Activated B cell treated with CpG ODN at 0.5 μM for 24 hours (primary cell): ENCODE results near the gene LIPG. TPM values are rescaled to one million over a fixed set of nuclear protein-coding genes. Genes with fewer than 3 reads are reported as not detected.
"Not testable (repeated sequence)": the region's sequence is repeated elsewhere in the genome, so short reads cannot be mapped to it uniquely, and the experiment has no call there.

Experiments used
- ATAC-seq: fragments of 200-7000 bp; cut with Tn5 transposase; one replicate; pipeline ENCODE4 v1.10.0; 2021; ENCODE audit warnings: low read depth, mild to moderate bottlenecking, moderate library complexity
- CTCF ChIA-PET: fragments of 350-600 bp; sonication (Branson Sonifier 250); formaldehyde crosslinking; loops from one replicate; lab custom pipeline; 2021; ENCODE audit warnings: antibody characterized with exemption; lab: Charles Lee
- POLR2A ChIA-PET: fragments of 350-600 bp; sonication (Branson Sonifier 250); formaldehyde crosslinking; loops from one replicate; lab custom pipeline; 2021; ENCODE audit warnings: antibody characterized with exemption; lab: Charles Lee
- DNase-seq: peaks from one replicate; pipeline ENCODE4 v3.0.0; 2022
- H3K27ac Mint-ChIP-seq: one replicate; pipeline ENCODE4 v1.8.0; 2020; ENCODE audit warnings: mixed read lengths
- H3K27me3 Mint-ChIP-seq: one replicate; pipeline ENCODE4 v1.8.0; 2021; ENCODE audit warnings: mixed read lengths
- H3K36me3 Mint-ChIP-seq: one replicate; pipeline ENCODE4 v1.8.0; 2021; ENCODE audit warnings: low read depth, mixed read lengths
- H3K4me1 Mint-ChIP-seq: one replicate; pipeline ENCODE4 v1.8.0; 2021; ENCODE audit warnings: mixed read lengths
- H3K4me3 Mint-ChIP-seq: one replicate; pipeline ENCODE4 v1.8.0; 2020; ENCODE audit warnings: mild to moderate bottlenecking, mixed read lengths
- H3K9me3 Mint-ChIP-seq: one replicate; pipeline ENCODE4 v1.8.0; 2020; ENCODE audit warnings: mixed read lengths
- intact Hi-C: fragments of 100-400 bp; cut with micrococcal nuclease; formaldehyde crosslinking; loops from one replicate; pipeline ENCODE4 v1.15.1; 2024
- total RNA-seq: library from RNA; stranded (reverse); gene quantifications from 2 replicates; pipeline ENCODE4 v1.2.3, GENCODE V29; 2022
- TF ChIP-seq, protein P1 (sequence below): fragments of 200-600 bp; IDR thresholded peaks from one replicate; pipeline ENCODE4 v1.8.0; 2022; ENCODE audit warnings: antibody characterized with exemption, mild to moderate bottlenecking

LIPG gene
- total RNA-seq, 1 donor from 2014 or later, result 0.29 TPM

DNA sequence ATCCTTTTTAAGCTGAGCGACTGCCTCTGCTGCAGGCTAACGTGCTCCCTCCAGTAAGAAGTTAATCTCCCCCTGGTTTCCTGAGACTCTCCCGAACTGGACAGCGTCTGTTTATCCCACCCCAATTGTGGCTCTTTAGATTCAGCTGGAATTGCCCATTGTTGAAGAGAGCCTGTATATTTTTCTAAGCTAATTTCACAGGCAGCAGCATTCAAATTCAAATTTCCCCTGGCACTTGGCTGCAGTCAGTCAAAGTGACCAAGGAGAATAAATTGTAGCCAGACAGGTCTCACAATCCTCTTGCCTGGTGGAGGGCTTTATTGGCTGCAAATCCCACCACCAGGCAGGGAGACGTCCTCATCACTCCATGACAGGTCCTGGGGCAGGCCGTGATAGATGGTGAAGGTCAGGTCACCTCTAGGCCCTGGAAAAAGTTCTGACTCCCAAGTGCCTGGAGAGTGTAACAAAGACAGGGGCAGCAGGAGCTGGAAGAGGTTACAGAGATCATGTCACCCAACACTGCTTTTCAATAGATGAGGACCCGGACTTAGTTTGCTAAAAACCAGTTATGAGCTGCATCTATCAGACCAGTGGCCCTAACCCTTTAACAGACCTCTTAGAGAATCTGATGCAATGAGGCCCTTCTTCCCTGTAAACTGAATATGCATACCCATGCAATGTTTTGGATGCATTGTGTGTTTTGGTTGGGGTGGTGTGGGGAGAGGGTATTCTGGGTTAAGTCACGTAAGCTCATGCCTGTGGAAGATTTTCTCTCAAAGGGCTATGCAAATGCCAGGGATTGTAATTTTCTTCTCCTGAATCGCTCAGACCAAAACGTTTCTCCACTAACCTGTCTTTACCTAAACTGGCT is 42.5 kb upstream of the LIPG start:
- no peaks in the 10 kb centered on the region for H3K36me3 Mint-ChIP-seq
- no peak overlapping the region for H3K4me3 Mint-ChIP-seq
- peaks cover 13% of the 10 kb centered on the region for H3K27me3 Mint-ChIP-seq
- TF ChIP-seq, protein P1, sequence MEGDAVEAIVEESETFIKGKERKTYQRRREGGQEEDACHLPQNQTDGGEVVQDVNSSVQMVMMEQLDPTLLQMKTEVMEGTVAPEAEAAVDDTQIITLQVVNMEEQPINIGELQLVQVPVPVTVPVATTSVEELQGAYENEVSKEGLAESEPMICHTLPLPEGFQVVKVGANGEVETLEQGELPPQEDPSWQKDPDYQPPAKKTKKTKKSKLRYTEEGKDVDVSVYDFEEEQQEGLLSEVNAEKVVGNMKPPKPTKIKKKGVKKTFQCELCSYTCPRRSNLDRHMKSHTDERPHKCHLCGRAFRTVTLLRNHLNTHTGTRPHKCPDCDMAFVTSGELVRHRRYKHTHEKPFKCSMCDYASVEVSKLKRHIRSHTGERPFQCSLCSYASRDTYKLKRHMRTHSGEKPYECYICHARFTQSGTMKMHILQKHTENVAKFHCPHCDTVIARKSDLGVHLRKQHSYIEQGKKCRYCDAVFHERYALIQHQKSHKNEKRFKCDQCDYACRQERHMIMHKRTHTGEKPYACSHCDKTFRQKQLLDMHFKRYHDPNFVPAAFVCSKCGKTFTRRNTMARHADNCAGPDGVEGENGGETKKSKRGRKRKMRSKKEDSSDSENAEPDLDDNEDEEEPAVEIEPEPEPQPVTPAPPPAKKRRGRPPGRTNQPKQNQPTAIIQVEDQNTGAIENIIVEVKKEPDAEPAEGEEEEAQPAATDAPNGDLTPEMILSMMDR, result no peak
- ChIA-PET CTCF (interaction anchor here (0.8 kb wide), 1 partner anchor 8 kb away, joined by 3 read pairs; no protein-coding TSS in a partner anchor), POLR2A (interaction anchor here (0.8 kb wide), 1 partner anchor 23 kb away, joined by 3 read pairs; no protein-coding TSS in a partner anchor)
- intact Hi-C loops, result no loop called here
- no peak for DNase-seq
- H3K27ac Mint-ChIP-seq, result no peak overlapping the region
- no peak for ATAC-seq
- H3K4me1 Mint-ChIP-seq, result no peaks in the 10 kb centered on the region
- H3K9me3 Mint-ChIP-seq, result no peaks in the 10 kb centered on the region

DNA sequence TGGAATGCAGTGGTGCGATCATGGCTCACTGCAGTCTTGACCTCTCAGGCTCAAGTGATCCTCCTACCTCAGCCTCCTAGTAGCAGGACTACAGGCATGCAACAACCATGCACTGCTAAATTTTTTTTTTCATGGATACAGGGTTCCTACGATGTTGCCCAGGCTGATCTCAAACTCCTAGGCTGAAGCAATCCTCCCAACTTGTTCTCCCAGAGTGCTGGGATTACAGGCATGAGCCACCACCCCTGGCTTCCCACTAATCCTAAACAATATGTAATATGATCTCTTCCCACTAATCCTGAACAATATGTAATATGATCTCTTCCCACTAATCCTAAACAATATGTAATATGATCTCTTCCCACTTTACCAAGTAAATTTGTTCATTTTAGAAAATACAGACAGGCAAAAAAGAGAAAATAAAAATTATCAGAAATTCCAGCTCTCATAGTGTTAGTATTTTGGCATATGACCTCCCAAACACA is 41.2 kb upstream of the LIPG start:
- no peak for DNase-seq
- Mint-ChIP-seq H3K36me3 (no peaks in the 10 kb centered on the region), H3K4me1 (no peaks in the 10 kb centered on the region), H3K27ac (no peak overlapping the region), H3K9me3 (no peaks in the 10 kb centered on the region), H3K4me3 (no peak overlapping the region), H3K27me3 (peaks cover 15% of the 10 kb centered on the region)
- intact Hi-C loops, result no loop called here
- no peak for ATAC-seq
- ChIA-PET POLR2A (no interaction called here), CTCF (interaction anchor here (0.6 kb wide), 1 partner anchor 338 kb away, joined by 4 read pairs; no protein-coding TSS in a partner anchor)
- TF ChIP-seq, protein P1, result no peak

DNA sequence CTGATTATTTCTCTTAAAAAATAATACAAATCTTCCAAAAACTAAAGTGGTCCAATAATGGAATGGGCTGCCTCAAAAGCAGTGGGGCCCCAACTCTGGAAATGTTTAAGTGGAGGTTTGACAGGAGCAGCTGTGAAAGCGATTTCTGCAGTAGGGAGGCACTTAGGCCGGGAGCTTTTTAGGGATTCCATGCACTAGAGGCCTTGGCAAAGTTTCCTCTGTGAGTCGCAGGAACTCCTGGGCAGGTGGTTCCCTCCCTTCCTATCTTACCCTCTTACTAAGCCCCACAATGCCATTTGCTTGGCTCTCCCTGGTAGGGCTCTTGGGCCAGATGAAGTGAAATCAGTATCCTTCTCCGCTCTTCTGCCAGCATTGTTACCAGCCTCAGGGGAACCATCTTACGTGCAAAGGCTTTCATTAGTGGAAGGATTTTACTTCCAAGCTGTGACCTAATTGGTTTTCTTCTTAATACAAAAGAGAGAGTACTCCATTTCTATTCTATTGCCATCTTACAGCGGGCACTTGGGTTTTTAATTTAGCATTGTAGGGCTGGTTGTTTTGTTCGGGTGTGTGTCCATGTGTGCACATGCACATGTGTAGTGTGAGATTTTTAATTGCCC is 40.5 kb upstream of the LIPG start:
- H3K27ac Mint-ChIP-seq, result no peak overlapping the region
- H3K27me3 Mint-ChIP-seq, result peaks cover 15% of the 10 kb centered on the region
- ChIA-PET POLR2A (no interaction called here), CTCF (no interaction called here)
- no peaks in the 10 kb centered on the region for H3K9me3 Mint-ChIP-seq
- DNase-seq, result no peak
- TF ChIP-seq, protein P1, result no peak
- no peak for ATAC-seq
- H3K4me3 Mint-ChIP-seq, result no peak overlapping the region
- no peaks in the 10 kb centered on the region for H3K4me1 Mint-ChIP-seq
- intact Hi-C loops, result no loop called here
- no peaks in the 10 kb centered on the region for H3K36me3 Mint-ChIP-seq

DNA sequence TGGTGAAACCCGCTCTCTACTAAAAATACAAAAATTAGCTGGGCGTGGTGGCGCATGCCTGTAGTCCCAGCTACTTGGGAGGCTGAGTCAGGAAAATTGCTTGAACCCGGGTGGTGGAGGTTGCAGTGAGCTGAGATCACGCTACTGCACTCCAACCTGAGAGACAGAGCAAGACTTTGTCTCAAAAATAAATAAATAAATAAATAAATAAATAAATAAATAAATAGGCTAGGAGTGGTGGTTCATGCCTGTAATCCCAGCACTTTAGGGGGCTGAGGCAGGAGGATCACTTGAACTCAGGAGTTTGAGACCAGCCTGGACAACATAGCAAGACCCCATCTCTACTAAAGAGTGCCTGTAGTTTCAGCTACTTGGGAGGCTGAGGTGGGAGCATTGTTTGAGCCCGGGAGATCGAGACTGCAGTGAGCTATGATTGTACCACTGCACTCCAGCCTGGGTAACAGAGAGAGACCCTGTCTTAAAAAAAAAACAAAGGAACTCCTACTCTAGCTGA is 38.2 kb upstream of the LIPG start:
- POLR2A ChIA-PET, H3K4me1 Mint-ChIP-seq, DNase-seq, ATAC-seq, H3K36me3 Mint-ChIP-seq, H3K4me3 Mint-ChIP-seq, H3K9me3 Mint-ChIP-seq, H3K27ac Mint-ChIP-seq, intact Hi-C loops: not testable (repeated sequence)
- peaks cover 13% of the 10 kb centered on the region for H3K27me3 Mint-ChIP-seq
- CTCF ChIA-PET, result interaction anchor here (0.7 kb wide), 1 partner anchor 442 kb away, joined by 3 read pairs; no protein-coding TSS in a partner anchor

DNA sequence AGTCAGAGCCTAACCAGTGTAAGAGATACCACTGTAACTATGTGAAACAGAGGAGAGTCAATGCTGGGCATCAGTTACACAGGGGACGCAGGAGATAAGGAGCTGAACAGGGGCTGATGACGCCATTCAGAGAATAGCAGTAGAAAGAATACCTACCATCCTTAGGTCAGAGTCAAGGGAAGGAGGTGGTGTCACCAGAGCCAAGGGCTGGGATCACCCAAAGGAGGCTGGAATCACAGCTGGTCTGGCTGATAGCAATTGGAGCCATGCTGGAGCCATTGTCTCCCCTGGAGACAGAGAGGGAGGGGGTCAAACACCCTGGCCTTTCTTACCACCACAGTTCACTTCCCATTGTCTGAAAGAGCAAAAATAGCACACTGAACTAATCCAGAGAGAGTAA is 37.5 kb upstream of the LIPG start:
- Mint-ChIP-seq H3K4me3 (no peak overlapping the region), H3K36me3 (no peaks in the 10 kb centered on the region), H3K27me3 (peaks cover 8% of the 10 kb centered on the region), H3K27ac (no peak overlapping the region), H3K9me3 (no peaks in the 10 kb centered on the region), H3K4me1 (no peaks in the 10 kb centered on the region)
- CTCF ChIA-PET, result interaction anchor here (0.7 kb wide), 1 partner anchor 442 kb away, joined by 3 read pairs; no protein-coding TSS in a partner anchor
- POLR2A ChIA-PET, result no interaction called here
- DNase-seq, result no peak
- no peak for ATAC-seq
- intact Hi-C loops, result no loop called here
- TF ChIP-seq, protein P1, result no peak
